Breast epithelium (tissue), 4 donors: ENCODE results near the gene BAAT. TPM values are rescaled to one million over a fixed set of nuclear protein-coding genes. Genes with fewer than 3 reads are reported as not detected.
A peak's percentile ranks its signal among the peaks of the same experiment; 100 is the strongest.

ENCODE experiments used
- DNase-seq, 2 donors: peaks; one replicate each; pipeline ENCODE4 v3.0.0-alpha.2; 2019; ENCODE audit warnings: low spot score in 2 of 2
- H3K27ac ChIP-seq, 2 donors: fragments of 200-600 bp; sonication (generic) in 1 of 2; one replicate each; pipeline ENCODE4 v1.5.1; 2016 to 2019; ENCODE audit warnings: mild to moderate bottlenecking in 1 of 2
- H3K27me3 ChIP-seq, 2 donors: fragments of 200-600 bp; sonication (generic) in 1 of 2; one replicate each; pipeline versions ENCODE4 v1.5.1 to v1.6.0; 2017 to 2019; ENCODE audit warnings: control low read depth in 1 of 2, mild to moderate bottlenecking in 1 of 2
- H3K36me3 ChIP-seq: fragments of 200-600 bp; one replicate; pipeline ENCODE4 v1.5.1; 2019
- H3K4me1 ChIP-seq, 2 donors: fragments of 200-600 bp; sonication (generic); one replicate each; pipeline ENCODE4 v1.5.1; 2016 to 2019; ENCODE audit warnings: control low read depth in 1 of 2
- H3K4me3 ChIP-seq, 3 donors: fragments of 200-600 bp; sonication (generic); 1 replicate in 2 of 3; 2 replicates in 1 of 3; pipeline ENCODE4 v1.5.1; 2016 to 2019; ENCODE audit warnings: mild to moderate bottlenecking in 3 of 3, moderate library complexity in 2 of 3
- H3K9me3 ChIP-seq, 2 donors: fragments of 200-600 bp; sonication (generic) in 1 of 2; one replicate each; pipeline ENCODE4 v1.5.1; 2016 to 2019; ENCODE audit warnings: control low read depth in 1 of 2
- CTCF ChIP-seq, 3 donors: fragments of 450-650 bp; IDR thresholded peaks; one replicate each; pipeline ENCODE4 v1.5.1; 2016 to 2017; ENCODE audit warnings: antibody characterized with exemption in 3 of 3, mild to moderate bottlenecking in 3 of 3, moderate library complexity in 3 of 3
- POLR2A ChIP-seq: fragments of 450-650 bp; IDR thresholded peaks from one replicate; pipeline ENCODE4 v1.6.1; 2016; ENCODE audit warnings: antibody characterized with exemption, mild to moderate bottlenecking, moderate library complexity
- POLR2AphosphoS5 ChIP-seq, 3 donors: sonication (generic); formaldehyde crosslinking; IDR thresholded peaks; one replicate each; pipeline ENCODE4 v1.6.1; 2017; ENCODE audit warnings: antibody characterized with exemption in 3 of 3
- intact Hi-C: fragments of 100-400 bp; cut with DNase I; formaldehyde crosslinking; loops from one replicate; pipeline ENCODE4 v1.15.1; 2023; ENCODE audit warnings: low total_unique reads
- total RNA-seq, 3 donors: library from RNA; depleted of rRNA; stranded (reverse); fragments of >200 nt; gene quantifications; one replicate each; pipeline ENCODE4 v1.1.0, GENCODE V29; 2016

BAAT gene
- total RNA-seq, 3 donors from 2014 or later, result 0.16 TPM; not detected in 2

GRCh38 chr9:101398930-101399642, 14.3 kb upstream of the BAAT start:
- peak in 1 of 2 donors; percentile 56 for DNase-seq
- Histone ChIP-seq H3K27ac (peak overlapping the region; percentile 87 to 95), H3K4me3 (peak overlapping the region; percentile 78 to 81 (median 80)), H3K9me3 (peaks cover 6 to 33% of the 10 kb centered on the region in 2 donors), H3K4me1 (peaks cover 0 to 3% of the 10 kb centered on the region in 2 donors), H3K36me3 (peaks cover 24% of the 10 kb centered on the region), H3K27me3 (no peaks in the 10 kb centered on the region)
- no peak for TF ChIP-seq POLR2AphosphoS5 (IDR thresholded peaks at IDR 0.05)
- intact Hi-C loops, result no loop called here

DNA sequence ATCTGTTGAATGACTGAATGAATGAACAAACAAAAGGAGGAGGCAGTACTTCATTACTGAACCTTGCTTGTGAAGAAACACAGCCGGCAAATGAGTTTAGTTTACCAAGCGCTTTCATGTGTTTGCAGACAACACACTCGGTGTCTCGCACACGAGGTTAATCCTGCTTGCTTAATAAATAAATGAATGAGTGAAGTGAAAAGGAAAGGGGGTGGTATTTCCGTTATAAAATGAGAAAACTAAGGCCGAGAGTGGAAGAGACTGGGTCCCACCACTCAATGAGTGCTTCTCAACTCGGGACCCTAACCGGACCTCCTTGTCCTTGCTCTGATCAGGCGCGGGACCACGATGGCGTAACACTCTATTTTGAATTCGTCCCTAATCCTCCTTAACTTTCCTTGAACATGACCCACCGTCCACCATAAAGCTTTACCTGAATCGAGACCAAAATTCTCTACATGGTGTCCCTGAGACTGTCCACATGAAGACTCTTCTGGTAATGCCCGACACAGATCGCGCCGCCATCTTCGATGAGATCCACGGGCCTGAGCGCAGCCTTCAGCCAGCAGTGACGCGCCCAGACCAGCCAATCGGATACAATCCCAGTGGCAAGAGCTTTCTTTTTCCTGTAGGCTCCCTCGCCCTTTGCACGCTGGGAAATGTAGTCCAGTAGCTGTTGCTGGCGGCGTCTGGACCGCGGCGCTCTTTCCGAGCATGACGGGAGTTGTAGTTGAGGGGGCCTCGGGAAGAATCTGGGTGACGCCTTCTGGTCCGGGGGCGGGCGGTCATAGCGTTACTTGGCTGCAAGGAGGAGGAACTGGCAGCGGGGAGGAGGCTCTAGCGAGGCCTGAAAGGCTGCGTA, 13.5 kb upstream of the BAAT start, which contains the start of the genes MRPL50 and ZNF189:
MRPL50 (minus strand) TSS at position 551 of the 862 bp plus-strand sequence; CDS start at position 525, 26 bp downstream.
ZNF189 (plus strand) TSS at position 784 of the 862 bp plus-strand sequence. CDS start 306 bp downstream, outside the sequence.
- intact Hi-C loops, result no loop called here
- Histone ChIP-seq H3K36me3 (peaks cover 18% of the 10 kb centered on the region), H3K27me3 (no peaks in the 10 kb centered on the region), H3K27ac (peak within 1 kb of the TSS; percentile 87 to 95), H3K4me1 (peaks cover 0 to 3% of the 10 kb centered on the region in 2 donors), H3K9me3 (peaks cover 0 to 26% of the 10 kb centered on the region in 2 donors), H3K4me3 (peak within 1 kb of the TSS; percentile 78 to 81 (median 80))
- peak; percentile 97 to 99 for DNase-seq
- no peak for TF ChIP-seq CTCF (IDR thresholded peaks at IDR 0.05)
- TF ChIP-seq POLR2A, result peak; percentile 80
- peak; percentile 78 to 98 (median 88) for TF ChIP-seq POLR2AphosphoS5 (IDR thresholded peaks at IDR 0.05)

- Histone ChIP-seq H3K27me3 (no peaks in the 10 kb centered on the region), H3K36me3 (peaks cover 12% of the 10 kb centered on the region), H3K9me3 (peaks cover 0 to 25% of the 10 kb centered on the region in 2 donors), H3K4me3 (peak overlapping the region; percentile 78 to 81 (median 80)), H3K27ac (peak overlapping the region; percentile 87 to 95), H3K4me1 (peaks cover 0 to 3% of the 10 kb centered on the region in 2 donors)
- intact Hi-C loops, result no loop called here
- TF ChIP-seq CTCF (IDR thresholded peaks at IDR 0.05) (no peak), POLR2AphosphoS5 (IDR thresholded peaks at IDR 0.05) (no peak), POLR2A (no peak)
- no peak for DNase-seq
Observed at GRCh38 chr9:101397746-101398067, 12.9 kb upstream of the BAAT start.

DNA sequence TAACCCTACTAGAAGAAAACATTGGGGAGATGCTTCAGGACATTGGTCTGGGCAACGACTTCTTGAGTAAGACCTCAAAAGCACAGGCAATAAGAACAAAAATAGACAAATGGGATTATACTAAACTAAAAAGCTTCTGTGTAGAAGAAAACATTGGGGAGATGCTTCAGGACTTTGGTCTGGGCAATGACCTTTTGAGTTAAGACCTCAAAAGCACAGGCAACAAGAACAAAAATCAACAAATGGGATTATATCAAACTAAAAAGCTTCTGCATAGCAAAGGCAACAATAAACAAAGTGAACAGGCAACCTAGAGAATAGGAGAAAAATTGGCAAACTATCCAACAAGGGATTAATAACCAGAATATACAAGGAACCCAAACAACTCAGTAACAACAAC, 9.9 kb upstream of the BAAT start:
- H3K4me3 ChIP-seq, result no peak overlapping the region
- no peak overlapping the region for H3K27ac ChIP-seq
- intact Hi-C loops, result no loop called here
- H3K36me3 ChIP-seq, result peaks cover 3% of the 10 kb centered on the region
- DNase-seq, result no peak
- no peak for TF ChIP-seq POLR2AphosphoS5 (IDR thresholded peaks at IDR 0.05)
- no peak for TF ChIP-seq POLR2A
- TF ChIP-seq CTCF (IDR thresholded peaks at IDR 0.05), result no peak
- no peaks in the 10 kb centered on the region for H3K4me1 ChIP-seq
- H3K27me3 ChIP-seq, result no peaks in the 10 kb centered on the region
- H3K9me3 ChIP-seq, result peaks cover 0 to 6% of the 10 kb centered on the region in 2 donors

GRCh38 chr9:101393135-101393534, 8.3 kb upstream of the BAAT start:
- intact Hi-C loops, result no loop called here
- peaks cover 0 to 6% of the 10 kb centered on the region in 2 donors for H3K9me3 ChIP-seq
- no peak overlapping the region for H3K27ac ChIP-seq
- TF ChIP-seq CTCF (IDR thresholded peaks at IDR 0.05), result no peak
- no peak for TF ChIP-seq POLR2A
- TF ChIP-seq POLR2AphosphoS5 (IDR thresholded peaks at IDR 0.05), result no peak
- H3K4me1 ChIP-seq, result no peaks in the 10 kb centered on the region
- H3K4me3 ChIP-seq, result no peak overlapping the region
- DNase-seq, result no peak
- H3K36me3 ChIP-seq, result peaks cover 7% of the 10 kb centered on the region
- H3K27me3 ChIP-seq, result no peaks in the 10 kb centered on the region
